Measurements from ENCODE around the gene CIBAR2.
"Not testable (repeated sequence)": the region's sequence is repeated elsewhere in the genome, so short reads cannot be mapped to it uniquely, and the experiment has no call there.

CIBAR2 gene

GRCh38 chr16:85057948-85058347, 54.3 kb downstream of the CIBAR2 start:
- no peak for DNase-seq (ENCODE audit: low read depth in 2 of 2)
- TF ChIP-seq CTCF (IDR thresholded peaks at IDR 0.05; ENCODE audit: low read depth, low read length), result no peak
- no peak overlapping the region for H3K4me3 ChIP-seq (replicated peaks in 1 of 2; ENCODE audit: low read depth in 2 of 2, low read length in 2 of 2)

GRCh38 chr16:85057212-85057889, 54.9 kb downstream of the CIBAR2 start:
- no peak for DNase-seq (ENCODE audit: low read depth in 2 of 2)
- peak; percentile 27 for TF ChIP-seq CTCF (IDR thresholded peaks at IDR 0.05; ENCODE audit: low read depth, low read length)
- no peak overlapping the region for H3K4me3 ChIP-seq (replicated peaks in 1 of 2; ENCODE audit: low read depth in 2 of 2, low read length in 2 of 2)

- DNase-seq (ENCODE audit: low read depth in 2 of 2), result peak; percentile 33 to 51
- no peak overlapping the region for H3K4me3 ChIP-seq (replicated peaks in 1 of 2; ENCODE audit: low read depth in 2 of 2, low read length in 2 of 2)
- TF ChIP-seq CTCF (IDR thresholded peaks at IDR 0.05; ENCODE audit: low read depth, low read length), result peak; percentile 52
Measured at GRCh38 chr16:85056211-85056748, 56.0 kb downstream of the CIBAR2 start.

GRCh38 chr16:85055493-85056210, 56.6 kb downstream of the CIBAR2 start:
- peak; percentile 64 to 71 for DNase-seq (ENCODE audit: low read depth in 2 of 2)
- TF ChIP-seq CTCF (IDR thresholded peaks at IDR 0.05; ENCODE audit: low read depth, low read length), result no peak
- peak overlapping the region; percentile 12 to 36 for H3K4me3 ChIP-seq (replicated peaks in 1 of 2; ENCODE audit: low read depth in 2 of 2, low read length in 2 of 2)

- no peak for DNase-seq (ENCODE audit: low read depth in 2 of 2)
- peak overlapping the region; percentile 12 to 36 for H3K4me3 ChIP-seq (replicated peaks in 1 of 2; ENCODE audit: low read depth in 2 of 2, low read length in 2 of 2)
- no peak for TF ChIP-seq CTCF (IDR thresholded peaks at IDR 0.05; ENCODE audit: low read depth, low read length)
Measured at GRCh38 chr16:85054948-85055492, 57.3 kb downstream of the CIBAR2 start.

- not testable (repeated sequence) for H3K4me3 ChIP-seq (replicated peaks in 1 of 2; ENCODE audit: low read depth in 2 of 2, low read length in 2 of 2)
Measured at GRCh38 chr16:85054321-85054720, 58.0 kb downstream of the CIBAR2 start.

GRCh38 chr16:85052536-85052935, 59.7 kb downstream of the CIBAR2 start:
- DNase-seq (ENCODE audit: low read depth in 2 of 2), result peak in 1 of 2 donors; percentile 59
- no peak for TF ChIP-seq CTCF (IDR thresholded peaks at IDR 0.05; ENCODE audit: low read depth, low read length)
- no peak overlapping the region for H3K4me3 ChIP-seq (replicated peaks in 1 of 2; ENCODE audit: low read depth in 2 of 2, low read length in 2 of 2)

More at GRCh38 chr16:85054321-85054720, 58.0 kb downstream of the CIBAR2 start:
- not testable (repeated sequence) for DNase-seq (ENCODE audit: low read depth in 2 of 2)
